Measurements from ENCODE around the gene EIF3C.
"Not testable (repeated sequence)": the region's sequence is repeated elsewhere in the genome, so short reads cannot be mapped to it uniquely, and the experiment has no call there.

The EIF3C gene

GRCh38 chr16:28711220-28712083, at the start of gene EIF3C:
Gene EIF3C (plus strand): TSS chr16:28711464. CDS start chr16:28711687, 223 bp downstream.
- not testable (repeated sequence) for DNase-seq (ENCODE audit: low read depth in 2 of 2)

GRCh38 chr16:28666264-28666663, 45.0 kb upstream of the EIF3C start:
- not testable (repeated sequence) for DNase-seq (ENCODE audit: low read depth in 2 of 2)

- DNase-seq (ENCODE audit: low read depth in 2 of 2), result not testable (repeated sequence)
Observed at GRCh38 chr16:28667480-28667879, 43.8 kb upstream of the EIF3C start.

GRCh38 chr16:28668199-28668598, 43.1 kb upstream of the EIF3C start:
- DNase-seq (ENCODE audit: low read depth in 2 of 2), result not testable (repeated sequence)

- not testable (repeated sequence) for DNase-seq (ENCODE audit: low read depth in 2 of 2)
Observed at GRCh38 chr16:28688327-28688952, 22.8 kb upstream of the EIF3C start.

GRCh38 chr16:28689425-28689824, 21.8 kb upstream of the EIF3C start:
- not testable (repeated sequence) for DNase-seq (ENCODE audit: low read depth in 2 of 2)

- not testable (repeated sequence) for DNase-seq (ENCODE audit: low read depth in 2 of 2)
Observed at GRCh38 chr16:28691722-28692121, 19.5 kb upstream of the EIF3C start.

- not testable (repeated sequence) for DNase-seq (ENCODE audit: low read depth in 2 of 2)
Observed at GRCh38 chr16:28693257-28693950, 17.9 kb upstream of the EIF3C start.

GRCh38 chr16:28699792-28700191, 11.5 kb upstream of the EIF3C start:
- DNase-seq (ENCODE audit: low read depth in 2 of 2), result not testable (repeated sequence)

GRCh38 chr16:28700349-28700748, 10.9 kb upstream of the EIF3C start:
- DNase-seq (ENCODE audit: low read depth in 2 of 2), result not testable (repeated sequence)

GRCh38 chr16:28701384-28701783, 9.9 kb upstream of the EIF3C start:
- DNase-seq (ENCODE audit: low read depth in 2 of 2), result not testable (repeated sequence)

- DNase-seq (ENCODE audit: low read depth in 2 of 2), result not testable (repeated sequence)
Observed at GRCh38 chr16:28704246-28704645, 7.0 kb upstream of the EIF3C start.

- DNase-seq (ENCODE audit: low read depth in 2 of 2), result not testable (repeated sequence)
Observed at GRCh38 chr16:28722852-28723650, 11.8 kb downstream of the EIF3C start.

GRCh38 chr16:28731253-28731652, 20.0 kb downstream of the EIF3C start:
- DNase-seq (ENCODE audit: low read depth in 2 of 2), result not testable (repeated sequence)

GRCh38 chr16:28732455-28733124, 21.3 kb downstream of the EIF3C start:
- DNase-seq (ENCODE audit: low read depth in 2 of 2), result not testable (repeated sequence)

GRCh38 chr16:28739787-28740186, 28.5 kb downstream of the EIF3C start:
- not testable (repeated sequence) for DNase-seq (ENCODE audit: low read depth in 2 of 2)

GRCh38 chr16:28740631-28741030, 29.4 kb downstream of the EIF3C start:
- not testable (repeated sequence) for DNase-seq (ENCODE audit: low read depth in 2 of 2)

- not testable (repeated sequence) for DNase-seq (ENCODE audit: low read depth in 2 of 2)
Observed at GRCh38 chr16:28741295-28741694, 30.0 kb downstream of the EIF3C start.

- DNase-seq (ENCODE audit: low read depth in 2 of 2), result not testable (repeated sequence)
Observed at GRCh38 chr16:28746618-28747350, 35.5 kb downstream of the EIF3C start.

GRCh38 chr16:28749997-28750465, 38.8 kb downstream of the EIF3C start:
- peak in 1 of 2 donors; percentile 16 for DNase-seq (ENCODE audit: low read depth in 2 of 2)

All from stimulated activated CD8-positive, alpha-beta memory T cell treated with anti-CD3 and anti-CD28 coated beads, Interleukin-2, amount 100 ng/mL, for 1 hour (primary cell).